Chondrocyte (in vitro differentiated cells): ENCODE results near the gene PITPNM3. TPM values are rescaled to one million over a fixed set of nuclear protein-coding genes. Genes with fewer than 3 reads are reported as not detected.
A peak's percentile ranks its signal among the peaks of the same experiment; 100 is the strongest.

Experiments
- DNase-seq: peaks from one replicate; pipeline ENCODE4 v3.0.0; 2021; ENCODE audit warnings: mixed read lengths, low spot score
- H3K27ac Mint-ChIP-seq: one replicate; pipeline ENCODE4 v1.8.0; 2021; ENCODE audit warnings: mild to moderate bottlenecking, moderate library complexity, mixed read lengths; ENCODE audit not compliant: unreplicated experiment
- H3K27me3 Mint-ChIP-seq: 2 replicates; pipeline ENCODE4 v1.8.0; 2021; ENCODE audit warnings: low read depth, mixed read lengths
- H3K36me3 Mint-ChIP-seq: 2 replicates; pipeline ENCODE4 v1.8.0; 2021; ENCODE audit warnings: low read depth, mixed read lengths
- H3K4me1 Mint-ChIP-seq: 2 replicates; pipeline ENCODE4 v1.8.0; 2021; ENCODE audit warnings: low read depth, mild to moderate bottlenecking, mixed read lengths
- H3K4me3 Mint-ChIP-seq: one replicate; pipeline ENCODE4 v1.8.0; 2021; ENCODE audit warnings: mild to moderate bottlenecking, moderate library complexity, mixed read lengths; ENCODE audit not compliant: unreplicated experiment
- H3K9me3 Mint-ChIP-seq: 2 replicates; pipeline ENCODE4 v1.8.0; 2021; ENCODE audit warnings: low read depth, mixed read lengths
- total RNA-seq: library from RNA; stranded (reverse); gene quantifications from 3 replicates; pipeline ENCODE4 v1.2.1, GENCODE V29; 2021
- TF ChIP-seq, protein P1 (sequence below): fragments of 200-600 bp; sonication (generic); IDR thresholded peaks from 2 replicates; pipeline ENCODE4 v1.5.0; 2021; ENCODE audit warnings: antibody characterized with exemption, mild to moderate bottlenecking, moderate library complexity

PITPNM3 gene
- total RNA-seq, 1 donor from 2014 or later, result 5.7 TPM

DNA sequence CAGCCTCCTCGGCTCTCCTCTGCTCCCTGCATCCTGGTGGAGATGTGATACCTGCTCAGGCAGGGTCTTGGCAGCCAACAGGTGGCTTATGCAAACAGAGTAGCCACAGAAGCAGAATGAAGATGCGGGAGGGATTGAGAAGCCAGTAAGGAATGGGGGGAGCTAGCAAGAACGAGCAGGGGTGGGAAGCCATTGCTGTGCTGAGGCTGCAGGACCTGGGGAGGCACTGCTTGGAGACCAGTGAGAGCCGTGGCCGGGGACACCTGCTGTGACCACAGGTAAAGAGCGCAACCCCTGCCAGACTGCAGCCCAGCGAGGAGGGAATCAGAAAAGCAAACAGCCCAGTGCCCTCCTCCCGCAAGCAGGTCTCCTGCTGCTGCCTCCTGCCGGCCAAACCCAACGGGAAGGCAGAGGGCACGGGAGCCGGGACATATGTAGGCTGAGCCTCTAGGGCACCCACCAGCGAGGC is 136.1 kb downstream of the PITPNM3 start:
- TF ChIP-seq, protein P1, sequence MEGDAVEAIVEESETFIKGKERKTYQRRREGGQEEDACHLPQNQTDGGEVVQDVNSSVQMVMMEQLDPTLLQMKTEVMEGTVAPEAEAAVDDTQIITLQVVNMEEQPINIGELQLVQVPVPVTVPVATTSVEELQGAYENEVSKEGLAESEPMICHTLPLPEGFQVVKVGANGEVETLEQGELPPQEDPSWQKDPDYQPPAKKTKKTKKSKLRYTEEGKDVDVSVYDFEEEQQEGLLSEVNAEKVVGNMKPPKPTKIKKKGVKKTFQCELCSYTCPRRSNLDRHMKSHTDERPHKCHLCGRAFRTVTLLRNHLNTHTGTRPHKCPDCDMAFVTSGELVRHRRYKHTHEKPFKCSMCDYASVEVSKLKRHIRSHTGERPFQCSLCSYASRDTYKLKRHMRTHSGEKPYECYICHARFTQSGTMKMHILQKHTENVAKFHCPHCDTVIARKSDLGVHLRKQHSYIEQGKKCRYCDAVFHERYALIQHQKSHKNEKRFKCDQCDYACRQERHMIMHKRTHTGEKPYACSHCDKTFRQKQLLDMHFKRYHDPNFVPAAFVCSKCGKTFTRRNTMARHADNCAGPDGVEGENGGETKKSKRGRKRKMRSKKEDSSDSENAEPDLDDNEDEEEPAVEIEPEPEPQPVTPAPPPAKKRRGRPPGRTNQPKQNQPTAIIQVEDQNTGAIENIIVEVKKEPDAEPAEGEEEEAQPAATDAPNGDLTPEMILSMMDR, result peak; percentile 64
- Mint-ChIP-seq H3K9me3 (no peaks in the 10 kb centered on the region), H3K27me3 (peaks cover 36% of the 10 kb centered on the region), H3K4me1 (no peaks in the 10 kb centered on the region), H3K27ac (no peak overlapping the region), H3K36me3 (no peaks in the 10 kb centered on the region), H3K4me3 (no peak overlapping the region)
- no peak for DNase-seq

DNA sequence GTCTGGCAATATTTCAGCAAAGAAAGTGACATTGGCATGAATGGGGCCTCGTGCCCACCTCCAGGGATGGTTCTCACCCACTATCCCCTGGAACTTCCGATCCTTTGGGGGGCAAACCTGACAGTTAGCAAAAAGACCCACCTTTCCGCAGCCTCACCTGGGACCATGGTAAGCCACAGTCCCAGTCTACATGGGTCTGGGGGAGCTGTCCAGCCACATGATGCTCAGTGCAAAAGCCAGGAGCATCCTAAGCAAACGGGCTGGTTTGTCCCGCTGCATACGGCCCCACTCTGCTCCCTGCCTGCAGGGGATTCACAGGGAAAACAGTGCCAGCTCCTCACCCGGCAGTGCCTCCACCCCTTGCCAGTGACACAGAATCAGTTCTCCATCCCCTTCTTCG is 140.7 kb downstream of the PITPNM3 start:
- H3K36me3 Mint-ChIP-seq, result no peaks in the 10 kb centered on the region

DNA sequence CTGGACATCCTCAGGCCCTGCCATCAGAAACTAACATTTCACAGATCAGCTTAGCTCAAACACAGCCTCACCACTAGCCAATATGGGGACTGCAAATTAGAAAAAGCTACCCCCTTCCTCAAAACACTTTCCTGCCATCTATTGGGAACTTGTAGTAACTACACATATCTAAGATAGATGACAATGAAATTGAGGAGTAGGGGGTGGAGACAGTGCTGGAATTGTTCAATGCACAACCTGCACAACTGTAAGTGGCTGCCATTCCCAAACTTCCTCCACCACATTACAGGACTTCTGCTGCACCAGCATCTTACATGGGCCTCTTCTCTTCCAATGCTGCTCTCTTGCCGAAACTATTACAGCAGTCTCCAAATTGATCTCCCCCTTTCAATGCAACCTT is 143.3 kb downstream of the PITPNM3 start:
- Mint-ChIP-seq H3K27ac (no peak overlapping the region), H3K36me3 (no peaks in the 10 kb centered on the region), H3K9me3 (no peaks in the 10 kb centered on the region), H3K4me3 (no peak overlapping the region), H3K4me1 (no peaks in the 10 kb centered on the region), H3K27me3 (peaks cover 48% of the 10 kb centered on the region)
- TF ChIP-seq, protein P1, result peak; percentile 77
- no peak for DNase-seq

More for the DNA sequence above, 140.7 kb downstream of the PITPNM3 start:
- TF ChIP-seq, protein P1, result no peak
- Mint-ChIP-seq H3K4me1 (no peaks in the 10 kb centered on the region), H3K27me3 (peaks cover 44% of the 10 kb centered on the region), H3K27ac (no peak overlapping the region), H3K9me3 (no peaks in the 10 kb centered on the region), H3K4me3 (no peak overlapping the region)
- DNase-seq, result no peak

DNA sequence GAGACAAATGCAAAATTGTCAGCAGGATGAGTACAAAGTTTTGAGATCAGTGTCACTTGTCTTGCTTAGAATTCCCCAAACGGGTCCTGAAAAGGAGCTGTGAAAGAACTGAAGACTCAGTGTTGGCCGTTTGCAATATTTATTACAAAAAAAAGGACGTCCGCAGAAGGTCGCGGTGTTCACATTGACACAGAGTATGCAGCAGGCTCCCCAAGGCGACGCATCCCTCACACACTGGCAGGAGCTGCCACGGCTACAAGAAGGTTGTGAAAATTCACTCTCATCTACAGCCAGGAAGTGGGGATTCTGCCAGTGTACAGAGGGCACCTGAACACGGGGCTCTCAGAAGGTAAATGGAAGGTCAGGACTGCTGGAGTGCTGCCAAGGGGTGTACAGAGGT is 147.6 kb downstream of the PITPNM3 start:
- no peak for DNase-seq
- H3K9me3 Mint-ChIP-seq, result no peaks in the 10 kb centered on the region
- no peak overlapping the region for H3K4me3 Mint-ChIP-seq
- no peaks in the 10 kb centered on the region for H3K36me3 Mint-ChIP-seq
- H3K4me1 Mint-ChIP-seq, result no peaks in the 10 kb centered on the region
- TF ChIP-seq, protein P1, result no peak
- H3K27ac Mint-ChIP-seq, result no peak overlapping the region
- H3K27me3 Mint-ChIP-seq, result peaks cover 50% of the 10 kb centered on the region

DNA sequence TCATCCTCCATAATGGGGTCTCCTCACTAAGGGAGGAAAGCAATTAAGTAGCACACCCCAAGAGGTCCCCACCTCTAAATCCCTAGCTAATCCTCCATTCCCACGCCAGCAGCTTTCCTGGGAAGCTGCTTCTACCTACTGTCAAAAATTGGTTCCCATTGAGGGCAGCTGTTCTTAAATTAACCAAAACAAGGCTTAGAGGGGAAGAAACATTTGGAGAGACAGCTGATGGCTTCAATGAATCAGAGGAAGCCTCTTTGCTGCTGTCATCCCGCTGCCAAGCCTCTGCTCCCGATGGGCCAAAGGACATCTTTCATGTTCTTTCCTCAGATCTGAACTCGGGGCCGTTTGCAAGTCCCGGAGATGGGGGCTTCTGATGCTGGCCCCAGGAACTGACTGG is 148.1 kb downstream of the PITPNM3 start:
- DNase-seq, result no peak
- no peaks in the 10 kb centered on the region for H3K9me3 Mint-ChIP-seq
- no peak overlapping the region for H3K4me3 Mint-ChIP-seq
- H3K27ac Mint-ChIP-seq, result no peak overlapping the region
- H3K4me1 Mint-ChIP-seq, result no peaks in the 10 kb centered on the region
- peaks cover 51% of the 10 kb centered on the region for H3K27me3 Mint-ChIP-seq
- TF ChIP-seq, protein P1, result no peak
- H3K36me3 Mint-ChIP-seq, result no peaks in the 10 kb centered on the region
